DMS153 treated with DMSO at 0.1 percent for 48 hours (cell line): ENCODE measurements around the gene OR8B8.
A peak's percentile ranks its signal among the peaks of the same experiment; 100 is the strongest.
"Not testable (repeated sequence)": the region's sequence is repeated elsewhere in the genome, so short reads cannot be mapped to it uniquely, and the experiment has no call there.

Experiments used
- DNase-seq: peaks from one replicate; lab custom pipeline; 2025; ENCODE audit not compliant: unreplicated experiment; lab: John Stamatoyannopoulos, UW

OR8B8 gene

DNA sequence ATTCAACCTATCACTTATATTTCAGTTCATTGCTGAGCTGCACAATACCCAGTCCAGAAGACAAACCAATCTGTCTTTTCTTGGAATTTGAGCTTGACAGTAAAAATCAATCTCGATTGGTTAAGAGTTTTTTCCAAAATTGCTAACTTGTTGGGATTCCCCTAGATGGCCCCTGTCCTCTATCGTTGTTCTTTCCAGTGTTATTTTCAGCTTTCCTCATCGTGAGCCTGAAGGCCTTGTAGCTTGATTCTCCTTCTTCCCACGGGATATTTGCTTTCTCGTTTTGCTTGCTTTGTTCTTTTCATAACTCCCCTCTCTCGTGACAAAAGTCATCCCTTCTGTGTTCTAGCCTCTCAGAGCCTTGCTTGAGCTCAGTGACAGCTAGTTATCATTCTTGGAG lies 3.1 kb downstream of the OR8B8 start:
- DNase-seq = no peak

DNA sequence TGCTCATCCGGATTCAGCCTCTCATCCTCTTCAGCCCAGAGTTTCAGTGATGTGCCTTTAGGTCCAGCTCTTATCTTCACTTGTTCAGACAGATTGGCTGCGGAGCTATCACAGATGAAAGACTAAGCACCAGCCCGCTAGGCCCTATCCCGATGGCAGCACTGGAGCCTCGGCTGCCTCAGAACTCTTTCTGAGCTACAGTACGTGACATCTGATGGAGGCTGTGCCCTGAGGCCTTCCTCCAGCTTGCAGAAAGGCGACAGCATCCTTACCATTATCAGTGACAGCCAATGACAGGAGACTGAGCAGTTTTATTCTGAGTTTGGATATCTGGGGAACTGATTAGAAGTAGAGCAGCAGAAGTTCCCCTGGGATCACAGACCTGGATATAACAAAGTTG lies 4.0 kb downstream of the OR8B8 start:
- DNase-seq = no peak

- DNase-seq = no peak
Measured at GRCh38 chr11:124441081-124441480, 4.4 kb downstream of the OR8B8 start.

- DNase-seq = no peak
Measured at GRCh38 chr11:124440608-124441007, 4.9 kb downstream of the OR8B8 start.

GRCh38 chr11:124434699-124435098 lies 10.8 kb downstream of the OR8B8 start:
- no peak for DNase-seq

DNA sequence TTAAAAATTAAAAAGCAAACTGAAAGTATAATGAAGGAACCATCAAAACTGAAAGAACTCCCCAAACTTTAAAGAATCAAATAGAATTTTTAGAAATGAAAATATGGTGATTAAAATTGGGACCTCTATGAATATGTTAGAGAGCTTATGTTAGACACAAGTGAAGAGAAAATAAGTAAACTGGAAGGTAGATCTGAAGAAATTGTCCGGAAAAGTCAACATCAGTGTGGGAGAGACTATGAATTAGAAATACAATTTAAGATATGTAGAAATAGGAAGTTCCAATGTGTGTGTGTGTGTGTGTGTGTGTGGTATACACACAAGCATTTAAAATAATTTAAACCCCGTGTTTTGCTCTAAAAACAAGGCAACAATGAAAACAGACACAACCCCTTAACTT lies 15.9 kb downstream of the OR8B8 start:
- DNase-seq = no peak

GRCh38 chr11:124424384-124424921 lies 21.0 kb downstream of the OR8B8 start, which contains the start of gene OR8B4:
Gene OR8B4 (minus strand): TSS chr11:124424871. CDS start chr11:124424871, 0 bp downstream.
- no peak for DNase-seq

- DNase-seq = no peak
Measured at GRCh38 chr11:124421043-124421442, 24.5 kb downstream of the OR8B8 start.

DNA sequence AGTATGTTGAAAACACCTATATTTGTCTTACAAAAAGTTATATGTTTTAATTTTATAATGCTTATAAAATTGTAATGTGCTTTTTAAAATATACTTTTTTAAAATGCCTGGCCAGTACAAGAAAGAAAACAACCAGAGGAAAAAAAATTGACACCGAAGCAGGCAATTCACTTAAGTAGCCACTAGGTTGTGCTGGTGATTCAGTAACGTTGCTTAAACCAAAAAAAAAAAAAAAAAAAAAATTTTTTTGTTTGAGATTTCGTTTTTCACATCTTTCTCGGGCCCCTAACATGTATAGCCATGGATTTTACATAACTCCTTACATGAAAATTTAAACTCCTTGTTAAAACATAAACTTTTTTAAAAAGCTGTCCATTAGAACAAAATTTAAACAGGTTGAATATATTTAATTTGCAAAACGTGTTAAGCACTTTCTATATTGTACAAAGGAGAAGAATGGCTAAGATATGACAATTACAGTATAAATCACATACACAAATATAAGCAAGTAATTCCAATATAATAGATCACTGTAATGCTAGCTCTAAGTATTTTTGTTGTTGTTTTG lies 30.1 kb downstream of the OR8B8 start:
- DNase-seq = no peak

DNA sequence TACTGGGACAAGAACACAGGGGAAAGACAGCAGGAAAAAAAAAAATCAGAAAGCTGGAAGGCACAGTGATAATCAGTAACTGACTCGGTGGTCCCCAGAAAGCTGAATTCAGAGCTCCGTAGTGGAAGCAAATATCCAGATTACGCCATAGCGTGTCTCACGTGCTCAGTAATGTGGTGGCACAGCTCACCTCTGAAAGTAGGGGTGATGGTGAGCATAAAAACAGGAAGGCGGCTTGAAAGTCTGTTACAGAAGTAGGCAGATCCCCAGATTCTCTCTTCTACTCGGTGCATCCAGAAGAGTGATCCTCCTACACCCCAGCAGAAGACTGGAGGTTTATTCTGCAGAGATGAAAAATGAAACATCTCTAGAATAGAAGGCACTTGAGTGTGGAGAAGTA lies 35.6 kb downstream of the OR8B8 start:
- DNase-seq = no peak

DNA sequence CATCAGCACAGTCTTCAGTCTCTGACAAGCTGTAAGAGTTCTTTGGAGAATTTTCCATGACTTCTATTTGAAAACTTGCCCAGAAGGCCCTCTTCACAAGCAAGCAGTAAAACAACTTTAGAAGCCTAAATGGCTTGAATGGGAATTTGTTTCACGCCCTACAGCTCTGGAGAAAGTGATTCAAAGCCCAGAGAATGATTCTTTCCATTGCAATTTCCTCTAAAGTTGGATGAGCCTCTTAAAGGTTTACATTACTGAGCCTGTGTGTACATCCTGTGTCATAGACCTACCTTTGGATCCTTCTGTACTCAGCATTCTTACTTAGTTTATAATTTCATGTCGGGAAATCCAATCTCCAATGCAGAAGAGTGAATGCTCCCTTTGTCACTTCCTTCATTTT lies 39.9 kb downstream of the OR8B8 start:
- DNase-seq = no peak

DNA sequence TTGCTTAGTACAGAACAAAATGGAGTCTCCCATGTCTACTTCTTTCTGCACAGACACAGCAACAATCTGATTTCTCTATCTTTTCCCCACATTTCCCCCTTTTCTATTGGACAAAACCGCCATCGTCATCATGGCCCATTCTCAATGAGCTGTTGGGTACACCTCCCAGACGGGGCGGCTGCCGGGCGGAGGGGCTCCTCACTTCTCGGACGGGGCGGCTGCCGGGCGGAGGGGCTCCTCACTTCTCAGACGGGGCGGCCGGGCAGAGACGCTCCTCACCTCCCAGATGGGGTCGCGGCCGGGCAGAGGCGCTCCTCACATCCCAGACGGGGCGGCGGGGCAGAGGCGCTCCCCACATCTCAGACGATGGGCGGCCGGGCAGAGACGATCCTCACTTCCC lies 42.3 kb downstream of the OR8B8 start:
- not testable (repeated sequence) for DNase-seq

DNA sequence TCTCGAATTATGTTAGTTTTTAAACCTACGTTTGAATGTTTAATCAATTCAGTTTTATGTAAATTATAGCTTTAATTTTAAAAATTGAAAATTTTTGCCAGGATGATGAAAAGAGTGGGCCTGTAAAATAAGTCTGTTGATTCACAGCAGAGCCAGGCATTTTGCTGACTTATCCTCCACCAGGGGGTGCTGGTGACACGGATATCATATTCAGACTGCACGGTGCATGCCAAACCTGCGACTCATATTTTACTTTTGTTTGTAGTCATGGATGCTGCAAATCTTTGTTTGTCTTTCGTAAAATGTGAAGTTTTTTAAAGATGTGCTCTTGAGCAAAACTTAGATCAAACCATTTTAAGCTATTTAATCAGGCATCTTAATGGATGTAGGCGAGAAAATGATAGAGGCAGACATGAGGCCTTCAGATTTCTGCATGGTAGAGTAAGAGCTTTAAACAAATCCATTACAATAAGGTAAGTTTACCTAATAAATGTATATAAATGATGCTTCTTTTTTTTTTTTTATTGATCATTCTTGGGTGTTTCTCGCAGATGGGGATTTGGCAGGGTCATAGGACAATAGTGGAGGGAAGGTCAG lies 43.1 kb downstream of the OR8B8 start:
- DNase-seq = peak; percentile 29

DNA sequence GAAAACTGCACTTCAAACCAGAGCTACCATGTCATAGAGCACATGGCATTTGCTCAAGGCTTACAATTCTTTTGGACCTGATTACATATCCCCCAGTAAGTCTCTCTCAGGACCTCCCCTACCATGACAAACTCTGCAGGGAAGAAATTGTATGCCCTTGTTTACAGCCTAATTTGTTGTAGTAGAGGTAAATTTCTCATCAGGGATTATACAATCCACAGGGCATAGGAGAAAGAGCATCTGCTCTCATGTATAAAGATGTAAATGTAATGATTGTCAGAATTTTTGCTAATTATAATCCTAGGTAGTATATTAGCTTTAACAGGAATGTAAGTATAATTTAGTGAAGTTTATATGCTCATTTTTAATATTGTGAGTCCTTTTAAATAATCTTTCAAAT lies 46.6 kb downstream of the OR8B8 start, which contains the start of gene OR8B3:
Gene OR8B3, minus strand, starts transcription at position 101 of the 400 bp plus-strand sequence. CDS start 1,673 bp downstream, outside the sequence.
- DNase-seq = no peak

GRCh38 chr11:124396847-124397246 lies 48.6 kb downstream of the OR8B8 start:
- DNase-seq = not testable (repeated sequence)

GRCh38 chr11:124394408-124394807 lies 51.1 kb downstream of the OR8B8 start:
- DNase-seq = no peak
